ENCODE measurements around the gene CDC20B.

GRCh38 chr5:55175781-55176175 is 2.8 kb upstream of the CDC20B start:
- no peak for TF ChIP-seq ASH2L (IDR thresholded peaks at IDR 0.05; ENCODE audit: low read length)
- TF ChIP-seq MAX (IDR thresholded peaks at IDR 0.05) = no peak
- no peak for TF ChIP-seq BRCA1 (IDR thresholded peaks at IDR 0.05; ENCODE audit: low read depth, low read length)
- no peak for TF ChIP-seq EP300 (IDR thresholded peaks at IDR 0.05; ENCODE audit: borderline replicate concordance in 1 of 2, low read depth in 2 of 2, low read length in 2 of 2)
- TF ChIP-seq FOSL1 (IDR thresholded peaks at IDR 0.05; ENCODE audit: insufficient read depth, low read depth, low read length) = no peak
- no peak for TF ChIP-seq TBP (IDR thresholded peaks at IDR 0.05; ENCODE audit: low read depth, low read length)
- no peak for TF ChIP-seq POLR2AphosphoS5 (IDR thresholded peaks at IDR 0.05; ENCODE audit: low read depth, low read length)
- TF ChIP-seq CTCF (IDR thresholded peaks at IDR 0.05; ENCODE audit: control extremely low read depth in 1 of 3, insufficient read depth in 1 of 3, low read depth in 1 of 3, low read length in 3 of 3) = no peak
- no peak for TF ChIP-seq BCL11A (IDR thresholded peaks at IDR 0.05; ENCODE audit: low read depth in 2 of 2, low read length in 2 of 2)
- no peak for TF ChIP-seq HDAC6 (IDR thresholded peaks at IDR 0.05; ENCODE audit: low read depth, low read length)
- TF ChIP-seq CBX5 (IDR thresholded peaks at IDR 0.05; ENCODE audit: low read depth, low read length) = no peak

All from H1 (cell line).